ENCODE results near the gene MTCL1. TPM values are rescaled to one million over a fixed set of nuclear protein-coding genes. Genes with fewer than 3 reads are reported as not detected.

The MTCL1 gene
- total RNA-seq, 1 experiment from 2014 or later: 297 TPM

DNA sequence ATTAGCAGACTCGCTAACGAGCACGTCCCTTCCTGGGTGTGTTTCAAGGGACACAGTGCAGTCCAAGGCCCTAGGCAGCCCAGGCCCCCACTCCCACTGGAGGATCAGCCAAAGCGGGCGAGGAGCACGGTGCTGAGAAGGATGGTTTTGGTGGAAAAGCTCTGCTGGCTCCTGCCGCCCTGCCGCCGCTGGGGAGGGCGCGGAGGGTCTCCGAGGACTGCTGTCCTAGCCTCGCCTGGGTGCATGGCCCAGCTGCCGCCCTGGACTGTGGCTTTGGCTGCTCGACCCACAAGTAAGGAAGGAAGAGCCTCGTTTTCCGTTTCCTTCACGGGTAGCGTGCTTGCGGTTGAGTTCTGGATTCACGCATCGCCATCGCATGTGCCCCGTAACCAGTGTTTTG, 79.9 kb downstream of the MTCL1 start:
- DNase-seq: no peak
- H3K9me3 Mint-ChIP-seq (ENCODE audit: low read depth, unreplicated experiment): no peaks in the 10 kb centered on the region
- CTCF ChIA-PET: no interaction called here
- intact Hi-C loops (cut with micrococcal nuclease; ENCODE audit: unreplicated experiment): no loop called here
- no peak overlapping the region for H3K27ac Mint-ChIP-seq (ENCODE audit: unreplicated experiment)
- no peak overlapping the region for H3K4me3 Mint-ChIP-seq (ENCODE audit: low read depth, unreplicated experiment)
- H3K27me3 Mint-ChIP-seq (ENCODE audit: unreplicated experiment): no peaks in the 10 kb centered on the region
- H3K36me3 Mint-ChIP-seq (ENCODE audit: insufficient read depth, unreplicated experiment): peaks cover 69% of the 10 kb centered on the region
- TF ChIP-seq CTCF (IDR thresholded peaks at IDR 0.05; ENCODE audit: unreplicated experiment): no peak
- H3K4me1 Mint-ChIP-seq (ENCODE audit: low read depth, unreplicated experiment): peaks cover 17% of the 10 kb centered on the region
- no TSS peak for BruUV-seq (replicated peaks)

DNA sequence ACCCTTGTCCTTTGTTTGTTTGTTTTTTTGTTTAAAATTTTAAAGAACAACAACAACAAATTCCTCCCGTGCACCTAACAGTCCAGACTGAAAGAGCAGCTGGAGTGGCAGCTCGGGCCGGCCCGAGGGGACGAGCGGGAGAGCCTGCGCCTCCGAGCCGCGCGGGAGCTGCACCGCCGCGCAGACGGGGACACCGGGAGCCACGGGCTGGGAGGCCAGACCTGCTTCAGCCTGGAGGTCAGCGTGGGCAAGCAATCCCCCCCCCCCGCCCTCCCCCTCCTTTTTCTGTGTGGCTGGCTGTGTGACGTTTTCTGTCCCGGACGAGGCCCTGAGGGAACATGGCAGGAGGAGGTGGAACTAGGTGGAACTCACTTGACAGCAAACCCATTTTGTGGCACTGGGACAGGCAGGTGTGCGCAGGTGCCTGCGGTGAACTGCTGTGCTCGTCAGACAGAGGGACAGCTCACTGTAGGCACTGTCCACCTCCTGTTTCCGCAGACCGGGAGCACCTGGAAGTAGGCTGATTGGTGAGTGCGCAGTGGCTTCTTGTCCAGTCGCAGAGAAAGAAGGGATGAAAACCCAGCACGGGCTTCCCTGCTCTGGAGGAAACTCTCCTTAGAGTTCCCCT, 80.6 kb downstream of the MTCL1 start:
- Mint-ChIP-seq H3K4me1 (ENCODE audit: low read depth, unreplicated experiment) (peaks cover 24% of the 10 kb centered on the region), H3K27me3 (ENCODE audit: unreplicated experiment) (no peaks in the 10 kb centered on the region), H3K27ac (ENCODE audit: unreplicated experiment) (no peak overlapping the region), H3K9me3 (ENCODE audit: low read depth, unreplicated experiment) (no peaks in the 10 kb centered on the region), H3K4me3 (ENCODE audit: low read depth, unreplicated experiment) (no peak overlapping the region), H3K36me3 (ENCODE audit: insufficient read depth, unreplicated experiment) (peaks cover 72% of the 10 kb centered on the region)
- DNase-seq: no peak
- TF ChIP-seq CTCF (IDR thresholded peaks at IDR 0.05; ENCODE audit: unreplicated experiment): no peak
- no TSS peak for BruUV-seq (replicated peaks)
- CTCF ChIA-PET: no interaction called here
- intact Hi-C loops (cut with micrococcal nuclease; ENCODE audit: unreplicated experiment): no loop called here

GRCh38 chr18:8786483-8787370, 81.4 kb downstream of the MTCL1 start:
- CTCF ChIA-PET: interaction anchor here (0.7 to 1.1 kb wide), 2 partner anchors 66 to 79 kb away, joined by 3 read pairs; no protein-coding TSS in a partner anchor
- H3K27me3 Mint-ChIP-seq (ENCODE audit: unreplicated experiment): no peaks in the 10 kb centered on the region
- H3K9me3 Mint-ChIP-seq (ENCODE audit: low read depth, unreplicated experiment): no peaks in the 10 kb centered on the region
- H3K4me1 Mint-ChIP-seq (ENCODE audit: low read depth, unreplicated experiment): peaks cover 31% of the 10 kb centered on the region
- H3K36me3 Mint-ChIP-seq (ENCODE audit: insufficient read depth, unreplicated experiment): peaks cover 78% of the 10 kb centered on the region
- no peak overlapping the region for H3K27ac Mint-ChIP-seq (ENCODE audit: unreplicated experiment)
- DNase-seq: no peak
- no TSS peak for BruUV-seq (replicated peaks)
- intact Hi-C loops (cut with micrococcal nuclease; ENCODE audit: unreplicated experiment): no loop called here
- TF ChIP-seq CTCF (IDR thresholded peaks at IDR 0.05; ENCODE audit: unreplicated experiment): no peak
- no peak overlapping the region for H3K4me3 Mint-ChIP-seq (ENCODE audit: low read depth, unreplicated experiment)

GRCh38 chr18:8787371-8787670, 82.0 kb downstream of the MTCL1 start:
- H3K27ac Mint-ChIP-seq (ENCODE audit: unreplicated experiment): no peak overlapping the region

More at GRCh38 chr18:8787371-8787670, 82.0 kb downstream of the MTCL1 start:
- no peak for DNase-seq
- no peak for TF ChIP-seq CTCF (IDR thresholded peaks at IDR 0.05; ENCODE audit: unreplicated experiment)
- Mint-ChIP-seq H3K36me3 (ENCODE audit: insufficient read depth, unreplicated experiment) (peaks cover 84% of the 10 kb centered on the region), H3K9me3 (ENCODE audit: low read depth, unreplicated experiment) (no peaks in the 10 kb centered on the region), H3K4me3 (ENCODE audit: low read depth, unreplicated experiment) (no peak overlapping the region), H3K27me3 (ENCODE audit: unreplicated experiment) (no peaks in the 10 kb centered on the region), H3K4me1 (ENCODE audit: low read depth, unreplicated experiment) (peaks cover 37% of the 10 kb centered on the region)
- BruUV-seq (replicated peaks): no TSS peak
- CTCF ChIA-PET: interaction anchor here (0.7 to 1.1 kb wide), 2 partner anchors 66 to 79 kb away, joined by 3 read pairs; no protein-coding TSS in a partner anchor
- intact Hi-C loops (cut with micrococcal nuclease; ENCODE audit: unreplicated experiment): no loop called here

All from Calu3 (cell line).